Karpas-422 (cell line): Measurements from ENCODE around the gene SELENOW. TPM values are rescaled to one million over a fixed set of nuclear protein-coding genes. Genes with fewer than 3 reads are reported as not detected.
A peak's percentile ranks its signal among the peaks of the same experiment; 100 is the strongest.

Experiments used
- DNase-seq: peaks from one replicate; pipeline ENCODE4 v3.0.0-alpha.2; 2015
- H2AFZ ChIP-seq: fragments of 200-600 bp; sonication (generic); 2 replicates; pipeline ENCODE4 v1.6.1; 2014; ENCODE audit warnings: antibody characterized with exemption, low read length, mixed read lengths
- H3K27ac ChIP-seq: fragments of 200-600 bp; sonication (generic); 2 replicates; pipeline ENCODE4 v1.5.1; 2014; ENCODE audit warnings: mild to moderate bottlenecking, low read length, moderate library complexity
- H3K27me3 ChIP-seq: fragments of 200-600 bp; sonication (generic); 2 replicates; pipeline ENCODE4 v1.6.1; 2014; ENCODE audit warnings: low read length, mixed read lengths
- H3K36me3 ChIP-seq: fragments of 200-600 bp; sonication (generic); 2 replicates; pipeline ENCODE4 v1.6.1; 2014; ENCODE audit warnings: low read length, mixed read lengths; ENCODE audit not compliant: insufficient read depth
- H3K4me1 ChIP-seq: fragments of 200-600 bp; sonication (generic); 2 replicates; pipeline ENCODE4 v1.6.1; 2014; ENCODE audit warnings: mild to moderate bottlenecking, low read length, mixed read lengths
- H3K4me2 ChIP-seq: fragments of 200-600 bp; sonication (generic); 2 replicates; pipeline ENCODE4 v1.6.1; 2014; ENCODE audit warnings: low read length, low read depth, mild to moderate bottlenecking; ENCODE audit not compliant: poor library complexity, severe bottlenecking
- H3K4me3 ChIP-seq: fragments of 200-600 bp; sonication (generic); 2 replicates; pipeline ENCODE4 v1.5.1; 2014; ENCODE audit warnings: mild to moderate bottlenecking, antibody characterized with exemption, low read length, mixed read lengths
- H3K79me2 ChIP-seq: fragments of 200-600 bp; sonication (generic); 2 replicates; pipeline ENCODE4 v1.6.1; 2014; ENCODE audit warnings: mild to moderate bottlenecking, low read length, mixed read lengths
- H3K9ac ChIP-seq: fragments of 200-600 bp; sonication (generic); 2 replicates; pipeline ENCODE4 v1.6.0; 2014; ENCODE audit warnings: low read length
- H3K9me2 ChIP-seq: fragments of 200-600 bp; sonication (generic), shearing (Covaris generic); replicated peaks from 2 replicates; pipeline ENCODE4 v1.6.0; 2014; ENCODE audit warnings: mild to moderate bottlenecking, low read length, moderate library complexity; ENCODE audit not compliant: insufficient read depth
- H3K9me3 ChIP-seq: fragments of 300-700, 200-600 bp; sonication (generic); 2 replicates; pipeline ENCODE4 v1.6.1; 2014; ENCODE audit warnings: low read length, mixed read lengths
- H4K20me1 ChIP-seq: fragments of 200-600 bp; sonication (generic); 2 replicates; pipeline ENCODE4 v1.6.1; 2014; ENCODE audit warnings: mild to moderate bottlenecking, antibody characterized with exemption, low read length, low read depth; ENCODE audit not compliant: insufficient read depth
- total RNA-seq: library from RNA; depleted of rRNA; stranded (reverse); fragments of >200 nt; shearing (Covaris generic); gene quantifications from 2 replicates; pipeline ENCODE4 v1.2.3, GENCODE V29; 2014; ENCODE audit warnings: low replicate concordance; rRNA removed

The SELENOW gene
- total RNA-seq = 3.5 and 4.1 TPM in 2 replicates

GRCh38 chr19:47778049-47778953 lies at the start of gene SELENOW:
TSS of gene SELENOW (plus strand) at chr19:47778703. CDS start at chr19:47778786, 83 bp downstream.
- peak within 1 kb of the TSS; percentile 66 for H3K4me3 ChIP-seq
- H3K79me2 ChIP-seq = no peaks in the 10 kb centered on the region
- no peaks in the 10 kb centered on the region for H3K9me3 ChIP-seq
- no peaks in the 10 kb centered on the region for H4K20me1 ChIP-seq
- H3K9ac ChIP-seq = peak within 1 kb of the TSS; percentile 67
- no peak within 1 kb of the TSS for H3K27ac ChIP-seq
- peaks cover 7% of the 10 kb centered on the region for H3K4me1 ChIP-seq
- peak; percentile 76 for DNase-seq
- peak within 1 kb of the TSS; percentile 66 for H3K4me2 ChIP-seq
- H3K9me2 ChIP-seq = no peaks in the 10 kb centered on the region
- H3K27me3 ChIP-seq = no peaks in the 10 kb centered on the region
- H3K36me3 ChIP-seq = no peaks in the 10 kb centered on the region
- H2AFZ ChIP-seq = peak within 1 kb of the TSS; percentile 87; the same call in 1 of the 2 replicates

GRCh38 chr19:47729468-47729798 lies 49.1 kb upstream of the SELENOW start:
- H3K79me2 ChIP-seq = no peaks in the 10 kb centered on the region
- no peak overlapping the region for H3K27ac ChIP-seq
- H3K4me3 ChIP-seq = no peak overlapping the region
- H2AFZ ChIP-seq = no peak overlapping the region
- no peak for DNase-seq
- no peak overlapping the region for H3K4me2 ChIP-seq
- H3K9ac ChIP-seq = no peak overlapping the region
- H4K20me1 ChIP-seq = no peaks in the 10 kb centered on the region
- no peaks in the 10 kb centered on the region for H3K27me3 ChIP-seq
- H3K9me3 ChIP-seq = no peaks in the 10 kb centered on the region
- H3K4me1 ChIP-seq = no peaks in the 10 kb centered on the region
- no peaks in the 10 kb centered on the region for H3K9me2 ChIP-seq
- H3K36me3 ChIP-seq = no peaks in the 10 kb centered on the region

GRCh38 chr19:47729799-47730520 lies 48.5 kb upstream of the SELENOW start:
- no peaks in the 10 kb centered on the region for H3K9me2 ChIP-seq
- H3K79me2 ChIP-seq = no peaks in the 10 kb centered on the region
- no peaks in the 10 kb centered on the region for H3K4me1 ChIP-seq
- no peaks in the 10 kb centered on the region for H3K27me3 ChIP-seq
- no peaks in the 10 kb centered on the region for H3K9me3 ChIP-seq
- H2AFZ ChIP-seq = no peak overlapping the region
- H3K4me2 ChIP-seq = no peak overlapping the region
- H3K9ac ChIP-seq = no peak overlapping the region
- H3K36me3 ChIP-seq = no peaks in the 10 kb centered on the region
- H4K20me1 ChIP-seq = no peaks in the 10 kb centered on the region
- no peak for DNase-seq
- no peak overlapping the region for H3K27ac ChIP-seq
- H3K4me3 ChIP-seq = no peak overlapping the region

GRCh38 chr19:47730521-47730889 lies 48.0 kb upstream of the SELENOW start:
- Histone ChIP-seq H3K9me2 (no peaks in the 10 kb centered on the region), H3K27me3 (no peaks in the 10 kb centered on the region), H3K4me3 (no peak overlapping the region), H4K20me1 (no peaks in the 10 kb centered on the region), H3K79me2 (no peaks in the 10 kb centered on the region), H3K36me3 (no peaks in the 10 kb centered on the region), H3K4me2 (no peak overlapping the region), H3K4me1 (no peaks in the 10 kb centered on the region), H2AFZ (no peak overlapping the region), H3K9me3 (no peaks in the 10 kb centered on the region), H3K27ac (no peak overlapping the region), H3K9ac (no peak overlapping the region)
- no peak for DNase-seq

GRCh38 chr19:47730910-47731309 lies 47.6 kb upstream of the SELENOW start:
- Histone ChIP-seq H3K9me2 (no peaks in the 10 kb centered on the region), H3K27ac (no peak overlapping the region), H3K9me3 (no peaks in the 10 kb centered on the region), H3K4me1 (no peaks in the 10 kb centered on the region), H3K36me3 (no peaks in the 10 kb centered on the region), H3K4me3 (no peak overlapping the region), H3K4me2 (no peak overlapping the region), H2AFZ (no peak overlapping the region), H3K9ac (no peak overlapping the region), H4K20me1 (no peaks in the 10 kb centered on the region), H3K79me2 (no peaks in the 10 kb centered on the region), H3K27me3 (no peaks in the 10 kb centered on the region)
- DNase-seq = no peak

- no peaks in the 10 kb centered on the region for H3K9me2 ChIP-seq
- H3K4me1 ChIP-seq = peaks cover 7% of the 10 kb centered on the region
- no peak for DNase-seq
- no peaks in the 10 kb centered on the region for H4K20me1 ChIP-seq
- H3K27me3 ChIP-seq = no peaks in the 10 kb centered on the region
- no peaks in the 10 kb centered on the region for H3K36me3 ChIP-seq
- no peak overlapping the region for H3K4me2 ChIP-seq
- no peaks in the 10 kb centered on the region for H3K79me2 ChIP-seq
- H2AFZ ChIP-seq = no peak overlapping the region
- no peak overlapping the region for H3K27ac ChIP-seq
- H3K9ac ChIP-seq = no peak overlapping the region
- H3K9me3 ChIP-seq = no peaks in the 10 kb centered on the region
- no peak overlapping the region for H3K4me3 ChIP-seq
These were observed 43.4 kb upstream of the SELENOW start for GRCh38 chr19:47735131-47735530.

GRCh38 chr19:47740866-47741519 lies 37.5 kb upstream of the SELENOW start:
- H3K79me2 ChIP-seq = peaks cover 3% of the 10 kb centered on the region
- H3K4me3 ChIP-seq = no peak overlapping the region
- H3K27ac ChIP-seq = no peak overlapping the region
- H2AFZ ChIP-seq = no peak overlapping the region
- H3K9ac ChIP-seq = no peak overlapping the region
- H3K4me2 ChIP-seq = no peak overlapping the region
- no peaks in the 10 kb centered on the region for H3K36me3 ChIP-seq
- no peaks in the 10 kb centered on the region for H4K20me1 ChIP-seq
- no peak for DNase-seq
- no peaks in the 10 kb centered on the region for H3K9me2 ChIP-seq
- no peaks in the 10 kb centered on the region for H3K9me3 ChIP-seq
- H3K4me1 ChIP-seq = peaks cover 22% of the 10 kb centered on the region
- H3K27me3 ChIP-seq = no peaks in the 10 kb centered on the region
